Stimulated activated CD4-positive, alpha-beta T cell treated with anti-CD3 and anti-CD28 coated beads, TNF-alpha, amount 100 ng/mL, for 48 hours (primary cell): ENCODE data around the gene NFIX.
A peak's percentile ranks its signal among the peaks of the same experiment; 100 is the strongest.

Experiments
- DNase-seq, 3 donors: peaks; one replicate each; pipeline ENCODE4 v3.0.0-alpha.2; 2020; ENCODE audit warnings: low read depth in 3 of 3

The NFIX gene

DNA sequence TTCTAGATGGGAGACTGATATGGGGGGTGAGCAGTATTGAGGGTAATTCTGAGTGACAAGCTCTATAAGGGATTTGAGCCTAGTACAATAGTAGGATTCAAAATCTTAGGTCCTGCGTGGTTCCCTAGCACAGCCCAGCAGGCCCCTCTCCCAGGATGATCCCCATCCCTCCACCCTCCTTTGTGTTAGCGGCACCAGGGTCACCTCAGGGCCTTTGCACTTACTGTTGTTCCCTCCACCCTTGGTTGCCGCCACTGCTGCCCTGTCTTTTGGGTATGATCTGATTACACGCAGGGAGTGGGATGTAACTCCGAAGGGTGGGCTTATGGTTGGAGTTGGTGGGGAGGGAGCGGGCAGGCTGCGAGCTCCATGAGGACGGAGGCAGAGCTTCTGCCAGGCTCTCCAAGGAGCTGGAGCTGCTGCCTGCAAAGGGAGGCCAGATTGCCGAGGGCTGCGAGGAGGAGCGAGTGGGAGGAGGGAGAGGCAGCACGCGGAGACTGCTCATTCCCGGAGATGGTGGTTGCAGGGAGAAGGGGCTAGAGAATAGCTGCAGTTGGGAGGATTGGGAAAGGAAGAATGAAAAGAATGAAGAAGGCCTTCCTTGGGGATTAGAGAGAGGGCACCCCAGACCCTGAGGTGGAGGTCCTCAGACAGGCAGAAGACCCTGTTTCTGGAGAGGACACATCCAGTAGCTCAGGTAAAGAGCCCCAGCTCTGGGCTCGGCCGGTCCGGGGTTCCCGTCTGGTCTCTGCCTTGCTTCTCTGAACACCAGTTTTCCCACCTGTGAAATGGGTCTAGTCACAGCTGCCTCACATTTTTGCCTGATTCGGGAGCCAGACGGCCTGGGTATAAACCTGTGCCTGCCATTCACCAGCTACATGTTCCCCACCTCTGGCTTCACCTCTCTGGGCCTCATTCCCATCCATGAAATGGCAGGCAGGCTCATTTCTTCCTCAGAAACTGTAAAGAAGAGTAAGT is 128.0 kb downstream of the NFIX start:
- no peak for DNase-seq

DNA sequence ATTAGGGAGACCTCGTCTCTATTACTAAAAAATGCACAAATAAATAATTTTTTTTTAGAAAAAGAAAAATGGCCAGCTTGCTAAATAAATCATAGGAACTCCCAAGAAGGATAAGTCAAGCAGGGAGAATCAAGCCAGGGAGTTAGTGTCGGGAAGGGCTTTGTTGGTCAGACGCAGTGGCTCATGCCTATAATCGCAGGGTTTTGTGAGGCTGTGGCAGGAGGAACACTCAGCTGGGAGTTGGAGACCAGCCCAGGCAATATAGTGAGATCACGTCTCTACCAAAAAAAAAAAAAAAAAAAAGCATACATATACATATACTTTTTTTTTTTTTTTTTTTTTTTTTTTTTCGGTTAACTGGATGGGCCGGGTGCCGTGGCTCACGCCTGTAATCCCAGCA is 131.8 kb downstream of the NFIX start:
- DNase-seq = no peak

DNA sequence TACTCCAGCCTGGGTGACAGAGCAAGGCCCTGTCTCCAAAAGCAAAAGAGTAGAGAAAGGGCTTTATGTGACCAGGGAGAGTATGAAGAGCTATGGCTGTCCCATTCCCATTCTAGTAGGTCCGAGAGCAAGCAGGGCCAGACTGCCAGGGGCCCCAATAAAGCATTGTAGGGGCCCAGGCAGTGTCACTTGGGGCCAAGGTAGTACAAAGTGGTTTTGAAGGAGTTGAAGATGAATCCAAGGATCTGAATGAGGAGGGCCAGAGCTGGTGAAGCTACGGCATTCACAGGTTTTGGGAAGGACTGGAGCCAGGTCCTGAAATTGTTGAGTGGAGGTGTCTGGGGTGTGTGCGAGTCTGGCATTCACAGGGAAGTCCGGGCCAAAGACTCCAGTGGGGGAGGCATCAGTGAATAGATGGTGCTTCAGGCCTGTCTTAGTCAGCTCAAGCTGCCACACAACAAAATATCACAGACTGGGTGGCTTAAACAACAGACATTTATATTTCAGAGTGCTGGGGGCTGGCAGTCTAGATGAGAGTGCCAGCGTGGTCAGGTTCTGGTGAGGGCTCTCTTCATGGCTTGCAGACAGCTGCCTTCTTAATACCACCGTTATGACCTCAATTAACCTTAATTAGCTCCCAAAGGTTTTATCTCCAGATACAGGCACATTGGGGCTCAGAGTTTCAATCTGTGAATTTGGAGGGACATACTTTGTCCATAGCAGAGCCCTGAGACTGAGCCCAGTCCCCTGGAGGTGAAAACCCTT is 132.7 kb downstream of the NFIX start:
- no peak for DNase-seq

DNA sequence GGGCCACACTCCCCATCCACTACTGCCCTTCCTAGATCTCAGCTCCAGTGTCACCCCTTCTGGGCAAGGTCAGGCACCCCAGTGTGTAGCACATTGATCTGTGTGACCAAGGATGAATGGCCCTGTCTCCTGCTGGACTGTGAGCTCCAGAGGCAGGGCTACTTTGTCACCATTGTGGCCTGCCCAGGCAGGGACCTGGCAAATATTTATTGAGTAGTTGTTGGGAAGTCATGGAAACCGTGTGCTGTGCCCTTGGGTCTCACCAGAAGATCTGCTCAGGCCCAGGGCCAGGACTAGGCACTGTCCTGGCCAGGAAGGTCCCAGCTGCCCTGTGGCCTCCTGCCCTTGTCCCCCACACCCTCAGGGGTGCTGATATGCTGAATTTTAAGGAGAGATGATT is 133.3 kb downstream of the NFIX start:
- no peak for DNase-seq

DNA sequence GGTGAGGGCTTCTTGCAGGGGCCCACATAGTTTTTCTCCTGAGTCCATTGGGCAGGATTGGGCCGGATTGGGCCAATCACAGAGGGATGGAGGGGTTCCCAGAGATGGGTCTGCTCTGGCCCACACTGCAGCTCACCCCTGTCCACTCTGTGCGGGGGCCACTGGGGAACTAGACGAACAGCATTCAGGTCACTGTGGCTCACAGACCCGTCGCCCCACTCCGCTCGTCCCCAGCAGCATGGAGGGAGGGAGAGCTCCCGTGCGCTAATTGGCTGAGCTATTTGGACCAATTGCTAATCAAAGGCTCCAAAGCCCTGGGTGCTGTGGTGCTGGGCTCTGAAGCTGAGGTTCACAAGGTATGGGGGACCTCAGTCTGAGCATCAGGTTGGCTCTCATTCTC is 134.1 kb downstream of the NFIX start:
- no peak for DNase-seq

DNA sequence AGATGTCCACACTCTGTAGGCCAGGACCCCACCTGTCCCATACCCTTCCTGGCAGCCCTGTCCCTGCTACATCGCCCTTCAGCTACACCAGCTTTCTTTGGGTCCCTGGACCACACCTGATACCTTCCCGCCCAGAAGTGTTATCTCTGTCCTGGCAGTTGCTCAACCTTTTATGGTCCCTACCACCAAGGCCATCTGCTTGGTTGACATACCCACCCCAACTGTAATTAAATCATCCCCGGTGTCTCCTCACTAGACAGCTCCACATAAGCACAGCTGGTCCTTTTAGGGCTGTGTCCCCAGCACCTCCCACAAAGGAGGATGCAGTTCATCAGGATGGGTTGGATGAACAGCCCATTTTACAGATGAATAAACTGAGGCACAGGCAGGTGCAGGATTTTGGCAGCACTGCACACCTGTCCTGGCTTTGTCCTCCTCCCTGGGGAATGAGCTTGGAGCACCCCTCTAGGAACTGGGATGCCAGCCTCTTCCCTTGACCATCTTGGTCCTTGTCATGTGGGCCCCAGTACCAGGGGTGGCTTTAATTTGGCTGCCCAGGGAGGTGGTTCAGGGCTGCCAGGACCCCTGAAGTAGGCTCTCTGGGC is 135.7 kb downstream of the NFIX start:
- no peak for DNase-seq

DNA sequence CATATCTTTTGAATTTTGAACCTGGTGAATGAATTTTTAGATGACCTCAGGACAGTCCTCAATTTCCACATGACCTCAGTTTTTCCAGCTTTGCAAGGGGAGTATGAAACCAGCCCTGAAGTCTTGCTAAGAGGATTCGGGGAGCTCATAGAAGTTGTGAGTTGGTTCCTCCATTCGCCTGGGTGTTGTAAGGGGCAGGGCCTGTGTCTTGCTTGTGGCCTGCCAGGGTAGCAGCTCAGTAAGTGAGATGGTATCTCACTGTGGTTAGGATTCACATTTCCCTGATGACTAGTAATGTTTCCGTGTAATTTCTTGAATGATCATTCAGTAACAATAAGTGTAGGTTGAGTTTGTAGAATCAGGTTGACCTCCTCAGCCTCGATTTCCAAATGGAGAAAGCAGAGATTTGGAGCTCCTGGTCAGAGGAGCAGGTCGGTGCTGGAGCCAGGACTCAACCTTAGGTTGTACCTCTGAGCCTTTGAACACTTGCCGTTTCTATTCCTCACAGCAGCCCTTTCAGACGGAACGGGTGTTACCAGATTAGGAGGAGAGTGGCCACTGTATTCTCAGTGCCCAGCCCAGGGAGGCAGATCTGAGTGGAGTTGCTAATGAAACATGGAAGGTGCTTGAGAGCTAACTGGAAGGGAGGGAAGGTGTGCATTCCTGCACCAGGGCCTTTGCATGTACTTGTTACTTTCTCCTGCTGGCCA is 137.4 kb downstream of the NFIX start:
- DNase-seq = peak in 2 of 3 donors; percentile 55 to 74

DNA sequence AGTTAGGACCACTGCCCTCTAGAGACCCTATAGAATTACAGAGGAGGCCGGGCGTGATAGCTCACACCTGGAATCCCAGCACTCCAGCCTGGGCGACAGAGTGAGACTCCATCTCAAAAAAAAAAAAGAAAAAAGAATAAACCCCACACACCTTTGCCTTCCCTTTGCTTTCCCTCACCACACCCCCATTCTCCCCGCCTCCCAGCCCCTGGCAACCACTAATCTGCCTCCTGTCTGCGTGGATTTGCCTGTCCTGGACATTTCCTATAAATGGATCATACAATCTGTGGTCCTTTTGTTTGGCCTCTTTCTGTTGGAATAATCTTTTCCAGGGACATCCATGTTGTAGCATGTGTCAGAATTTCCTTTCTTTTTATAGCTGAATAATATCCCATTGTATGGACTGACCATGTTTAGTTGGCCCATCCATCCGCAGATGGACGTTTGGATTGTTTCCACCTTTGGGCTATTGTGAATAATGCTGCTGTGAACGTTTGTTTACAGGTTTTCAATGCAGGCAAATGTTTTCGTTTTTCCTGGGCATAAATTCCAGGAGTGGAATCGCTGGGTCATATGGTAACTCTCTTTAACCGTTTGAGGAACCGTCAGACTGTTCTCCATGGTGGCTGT is 138.1 kb downstream of the NFIX start:
- no peak for DNase-seq

DNA sequence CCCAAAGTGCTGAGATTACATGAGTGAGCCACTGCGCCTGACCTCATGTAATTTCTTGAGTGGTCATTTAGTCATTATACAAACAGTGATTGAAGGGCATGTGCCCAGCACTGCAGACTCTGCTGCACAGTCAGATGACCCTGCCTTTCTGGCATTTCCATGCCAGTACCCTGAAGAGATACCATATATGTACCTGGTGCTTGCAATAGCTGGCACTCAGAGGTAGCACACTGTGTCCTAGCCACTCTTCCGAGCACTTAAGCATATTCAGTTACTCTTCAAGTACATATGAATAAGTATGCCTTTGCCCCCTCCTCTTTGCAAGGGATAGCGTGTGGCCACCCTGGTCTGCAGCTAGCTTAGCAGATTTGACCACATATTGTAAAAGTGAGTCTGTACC is 139.4 kb downstream of the NFIX start:
- no peak for DNase-seq

DNA sequence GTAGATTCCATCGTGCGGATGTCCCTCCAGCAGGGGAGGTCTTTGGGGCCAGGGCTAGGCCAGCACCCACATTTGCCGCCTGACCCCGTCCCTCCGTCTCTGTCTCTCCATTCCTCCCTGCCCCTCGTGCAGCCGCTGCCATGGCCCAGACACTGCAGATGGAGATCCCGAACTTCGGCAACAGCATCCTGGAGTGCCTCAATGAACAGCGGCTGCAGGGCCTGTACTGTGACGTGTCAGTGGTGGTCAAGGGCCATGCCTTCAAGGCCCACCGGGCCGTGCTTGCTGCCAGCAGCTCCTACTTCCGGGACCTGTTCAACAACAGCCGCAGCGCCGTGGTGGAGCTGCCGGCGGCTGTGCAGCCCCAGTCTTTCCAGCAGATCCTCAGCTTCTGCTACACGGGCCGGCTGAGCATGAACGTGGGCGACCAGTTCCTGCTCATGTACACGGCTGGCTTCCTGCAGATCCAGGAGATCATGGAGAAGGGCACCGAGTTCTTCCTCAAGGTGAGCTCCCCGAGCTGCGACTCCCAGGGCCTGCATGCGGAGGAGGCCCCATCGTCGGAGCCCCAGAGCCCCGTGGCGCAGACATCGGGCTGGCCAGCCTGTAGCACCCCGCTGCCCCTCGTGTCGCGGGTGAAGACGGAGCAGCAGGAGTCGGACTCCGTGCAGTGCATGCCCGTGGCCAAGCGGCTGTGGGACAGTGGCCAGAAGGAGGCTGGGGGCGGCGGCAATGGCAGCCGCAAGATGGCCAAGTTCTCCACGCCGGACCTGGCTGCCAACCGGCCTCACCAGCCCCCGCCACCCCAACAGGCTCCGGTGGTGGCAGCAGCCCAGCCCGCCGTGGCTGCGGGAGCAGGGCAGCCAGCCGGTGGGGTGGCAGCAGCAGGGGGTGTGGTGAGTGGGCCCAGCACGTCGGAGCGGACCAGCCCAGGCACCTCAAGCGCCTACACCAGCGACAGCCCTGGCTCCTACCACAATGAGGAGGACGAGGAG is 140.1 kb downstream of the NFIX start:
- DNase-seq = no peak

DNA sequence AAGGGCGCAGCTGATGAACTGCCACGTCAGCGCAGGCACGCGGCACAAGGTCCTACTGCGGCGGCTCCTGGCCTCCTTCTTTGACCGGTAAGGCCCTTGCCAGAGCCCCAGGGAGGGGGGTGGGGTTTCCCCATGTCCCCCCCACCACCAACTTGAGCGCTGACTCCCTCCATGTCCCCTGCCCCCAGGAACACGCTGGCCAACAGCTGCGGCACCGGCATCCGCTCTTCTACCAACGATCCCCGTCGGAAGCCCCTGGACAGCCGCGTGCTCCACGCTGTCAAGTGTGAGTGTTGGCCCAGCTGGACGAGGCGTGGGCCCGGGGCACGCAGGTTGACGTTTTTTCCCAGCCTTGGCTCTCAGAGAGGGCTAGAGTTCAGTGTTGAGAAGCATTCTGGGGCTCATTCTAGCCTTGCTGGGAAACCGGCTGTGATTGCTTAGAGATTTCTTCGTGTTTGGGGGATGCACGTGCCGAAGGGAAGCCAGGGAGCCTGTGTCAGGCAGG is 142.1 kb downstream of the NFIX start:
- DNase-seq = no peak

DNA sequence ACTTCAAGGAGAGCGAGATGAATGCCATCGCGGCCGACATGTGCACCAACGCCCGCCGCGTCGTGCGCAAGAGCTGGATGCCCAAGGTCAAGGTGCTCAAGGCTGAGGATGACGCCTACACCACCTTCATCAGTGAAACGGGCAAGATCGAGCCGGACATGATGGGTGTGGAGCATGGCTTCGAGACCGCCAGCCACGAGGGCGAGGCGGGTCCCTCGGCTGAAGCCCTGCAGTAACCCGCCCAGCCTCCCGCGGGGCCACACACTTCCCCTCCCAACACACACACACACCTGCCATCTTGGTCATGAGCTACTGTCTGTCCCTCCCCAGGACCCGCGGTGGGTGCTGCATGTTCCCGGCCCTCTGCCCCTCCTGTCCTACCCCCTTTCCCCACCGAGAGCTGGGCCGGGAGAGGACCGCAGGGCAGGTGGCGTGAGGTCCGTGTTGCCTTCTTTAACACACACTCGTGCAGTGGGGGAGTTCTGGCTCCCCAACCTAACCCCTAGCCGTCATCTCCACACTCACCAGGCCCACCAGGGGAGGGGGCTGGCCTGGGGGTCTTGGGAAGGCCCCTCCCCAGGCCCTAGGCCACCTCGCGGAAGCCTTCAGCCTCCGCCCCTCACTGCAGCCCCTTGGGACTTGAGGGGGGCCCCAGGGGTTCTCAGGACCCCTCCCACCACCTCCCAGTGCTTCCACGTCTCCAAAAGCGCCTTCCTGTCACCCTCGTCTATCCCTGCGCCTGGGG is 143.1 kb downstream of the NFIX start:
- DNase-seq = no peak

DNA sequence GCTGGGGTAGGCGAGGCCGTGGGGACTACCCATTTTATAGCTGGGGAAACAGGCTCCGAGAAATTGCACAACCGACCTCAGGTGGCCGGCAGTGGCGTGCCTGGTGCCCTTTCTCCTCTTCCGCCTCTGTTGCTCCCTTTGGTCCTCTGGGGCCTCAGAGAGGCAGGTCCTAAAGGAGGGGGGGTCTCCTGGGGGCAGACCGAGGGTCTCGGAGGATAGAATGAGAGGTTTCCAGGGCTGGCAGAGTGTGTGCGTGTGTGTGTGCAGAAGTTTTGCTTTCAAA is 143.6 kb downstream of the NFIX start:
- DNase-seq = no peak

DNA sequence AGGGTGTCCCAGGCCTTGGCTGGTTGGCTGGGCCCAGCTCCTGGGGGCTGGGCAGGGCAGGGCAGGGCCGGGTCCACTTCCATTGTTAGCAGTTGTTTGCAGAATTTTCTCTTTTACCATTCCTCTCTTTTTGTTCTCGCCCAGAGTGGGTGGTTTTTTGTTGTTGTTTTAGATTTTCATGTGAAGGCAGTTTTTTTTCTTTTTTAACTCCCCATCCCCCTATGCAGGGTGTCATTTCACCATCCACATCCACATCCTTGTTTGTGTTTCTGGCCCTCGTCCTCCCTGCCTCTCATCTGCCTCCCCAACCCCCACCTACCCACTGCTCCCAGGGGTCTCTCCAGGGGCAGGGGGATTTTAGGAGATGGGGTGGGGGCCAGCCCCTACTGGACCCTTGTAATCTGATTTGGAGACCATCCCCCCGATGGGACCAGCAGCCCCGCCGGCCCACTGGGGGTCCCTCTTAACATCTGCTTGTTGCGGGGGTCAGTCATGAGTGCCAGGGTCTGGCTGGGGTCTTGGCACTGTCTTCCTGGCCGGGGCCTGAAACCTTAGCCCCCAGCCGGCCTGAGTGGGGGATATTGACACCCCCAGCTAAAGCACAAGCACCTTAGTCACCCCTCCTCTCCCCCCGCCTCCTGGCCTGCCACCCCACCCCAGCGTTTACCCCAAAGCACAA is 144.5 kb downstream of the NFIX start:
- no peak for DNase-seq

DNA sequence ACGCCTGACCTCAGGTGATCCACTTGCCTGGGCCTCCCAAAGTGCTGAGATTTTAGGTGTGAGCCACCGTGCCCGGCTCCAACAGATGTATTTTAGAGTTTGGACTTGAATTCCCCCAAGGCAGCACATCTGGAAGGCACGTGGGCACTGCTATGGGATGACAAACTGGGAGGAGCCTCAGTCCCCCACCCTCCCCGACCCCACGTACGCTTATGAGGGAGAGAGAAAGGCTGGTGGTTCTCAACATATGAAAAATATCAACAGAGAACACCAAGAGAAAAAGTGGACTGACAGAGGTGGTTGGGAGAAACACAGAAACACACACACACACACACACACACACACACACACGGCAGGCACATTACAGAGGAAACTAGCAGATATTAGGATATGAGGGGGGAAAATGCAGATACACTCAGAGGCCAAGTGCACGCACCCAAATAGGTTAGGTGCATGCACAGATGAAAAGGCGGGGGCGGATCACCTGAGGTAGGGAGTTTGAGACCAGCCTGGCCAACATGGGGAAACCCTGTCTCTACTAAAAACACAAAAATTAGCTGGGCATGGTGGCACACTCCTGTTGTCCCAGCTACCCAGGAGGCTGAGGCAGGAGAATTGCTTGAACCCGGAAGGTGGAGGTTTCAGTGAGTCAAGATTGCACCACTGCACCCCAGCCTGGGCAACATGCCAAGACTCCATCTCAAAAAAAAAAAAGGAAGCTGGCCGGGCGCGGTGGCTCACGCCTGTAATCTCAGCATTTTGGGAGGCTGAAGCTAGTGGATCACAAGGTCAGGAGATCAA is 151.7 kb downstream of the NFIX start:
- DNase-seq = no peak
